GM19035 (cell line): ENCODE measurements around the gene SNX1.
"Not testable (repeated sequence)": the region's sequence is repeated elsewhere in the genome, so short reads cannot be mapped to it uniquely, and the experiment has no call there.

ENCODE experiments used
- ATAC-seq: cut with Tn5 transposase; IDR thresholded peaks from one replicate; pipeline ENCODE4 v1.9.1; 2021; ENCODE audit not compliant: unreplicated experiment

The SNX1 gene

GRCh38 chr15:64112073-64112772 is 16.4 kb downstream of the SNX1 start:
- no peak for ATAC-seq

- no peak for ATAC-seq
These were observed 17.1 kb downstream of the SNX1 start for GRCh38 chr15:64112904-64113303.

- ATAC-seq: no peak
These were observed 22.1 kb downstream of the SNX1 start for GRCh38 chr15:64117759-64118487.

- not testable (repeated sequence) for ATAC-seq
These were observed 24.5 kb downstream of the SNX1 start for GRCh38 chr15:64120322-64120721.

- no peak for ATAC-seq
These were observed 25.8 kb downstream of the SNX1 start for GRCh38 chr15:64121614-64122013.

- no peak for ATAC-seq
These were observed 26.7 kb downstream of the SNX1 start for GRCh38 chr15:64122444-64122843.

GRCh38 chr15:64122936-64123351 is 27.2 kb downstream of the SNX1 start:
- no peak for ATAC-seq

- ATAC-seq: no peak
These were observed 30.2 kb downstream of the SNX1 start for GRCh38 chr15:64125978-64126377.

- no peak for ATAC-seq
These were observed 31.9 kb downstream of the SNX1 start for GRCh38 chr15:64127521-64128270.

- no peak for ATAC-seq
These were observed 34.4 kb downstream of the SNX1 start for GRCh38 chr15:64130159-64130558.

GRCh38 chr15:64131547-64131946 is 35.8 kb downstream of the SNX1 start:
- no peak for ATAC-seq

- no peak for ATAC-seq
These were observed 36.4 kb downstream of the SNX1 start for GRCh38 chr15:64132217-64132616.

- no peak for ATAC-seq
These were observed 38.0 kb downstream of the SNX1 start for GRCh38 chr15:64133623-64134344.

- no peak for ATAC-seq
These were observed 38.6 kb downstream of the SNX1 start for GRCh38 chr15:64134345-64134829.

- ATAC-seq: no peak
These were observed 40.6 kb downstream of the SNX1 start for GRCh38 chr15:64136347-64136746.

GRCh38 chr15:64137226-64137833 is 41.5 kb downstream of the SNX1 start:
- no peak for ATAC-seq

- ATAC-seq: no peak
These were observed 42.7 kb downstream of the SNX1 start for GRCh38 chr15:64138331-64138941.

- ATAC-seq: no peak
These were observed 46.2 kb downstream of the SNX1 start for GRCh38 chr15:64141798-64142512.

- ATAC-seq: no peak
These were observed 47.5 kb downstream of the SNX1 start for GRCh38 chr15:64143276-64143675.

GRCh38 chr15:64144192-64144564 is 48.4 kb downstream of the SNX1 start:
- no peak for ATAC-seq
